Peyer's patch (tissue), 4 donors: Measurements from ENCODE around the gene UVSSA. TPM values are rescaled to one million over a fixed set of nuclear protein-coding genes. Genes with fewer than 3 reads are reported as not detected.

Source experiments
- DNase-seq, 3 donors: peaks; one replicate each; pipeline ENCODE4 v3.0.0-alpha.2; 2017 to 2019
- H3K27ac ChIP-seq, 4 donors: fragments of 200-600 bp; sonication (generic); one replicate each; pipeline ENCODE4 v1.5.1; 2016 to 2019
- H3K27me3 ChIP-seq, 2 donors: fragments of 200-600 bp; sonication (generic); one replicate each; pipeline ENCODE4 v1.5.1; 2019
- H3K36me3 ChIP-seq, 3 donors: fragments of 200-600 bp; sonication (generic); one replicate each; pipeline ENCODE4 v1.5.1; 2016 to 2019
- H3K4me1 ChIP-seq, 4 donors: fragments of 200-600 bp; sonication (generic); one replicate each; pipeline ENCODE4 v1.5.1; 2016 to 2019
- H3K4me3 ChIP-seq, 4 donors: fragments of 200-600 bp; sonication (generic); 1 replicate in 3 of 4; 2 replicates in 1 of 4; pipeline ENCODE4 v1.5.1; 2016 to 2019; ENCODE audit warnings: mild to moderate bottlenecking in 1 of 4
- H3K9me3 ChIP-seq, 4 donors: fragments of 200-600 bp; sonication (generic); one replicate each; pipeline ENCODE4 v1.5.1; 2016 to 2019; ENCODE audit warnings: mild to moderate bottlenecking in 1 of 4
- POLR2A ChIP-seq, 2 donors: fragments of 450-650 bp; IDR thresholded peaks; one replicate each; pipeline ENCODE4 v1.5.1; 2017; ENCODE audit warnings: antibody characterized with exemption in 2 of 2, mild to moderate bottlenecking in 2 of 2, moderate library complexity in 2 of 2
- total RNA-seq, 4 donors: library from RNA; depleted of rRNA; stranded (reverse); fragments of >200 nt; gene quantifications; one replicate each; pipeline ENCODE4 v1.1.0, GENCODE V29; 2016
- TF ChIP-seq, protein P1 (sequence below), 6 experiments: fragments of 450-650 bp in 4 of 6; fragments of 200-600 bp in 2 of 6; sonication (generic) in 1 of 6; IDR thresholded peaks; one replicate each; pipeline ENCODE4 v1.5.1; 2017 to 2019; ENCODE audit warnings: antibody characterized with exemption in 6 of 6, mild to moderate bottlenecking in 3 of 6, moderate library complexity in 1 of 6

UVSSA gene
- total RNA-seq, 4 donors from 2014 or later = 42.2 to 118 (median 77.7) TPM

DNA sequence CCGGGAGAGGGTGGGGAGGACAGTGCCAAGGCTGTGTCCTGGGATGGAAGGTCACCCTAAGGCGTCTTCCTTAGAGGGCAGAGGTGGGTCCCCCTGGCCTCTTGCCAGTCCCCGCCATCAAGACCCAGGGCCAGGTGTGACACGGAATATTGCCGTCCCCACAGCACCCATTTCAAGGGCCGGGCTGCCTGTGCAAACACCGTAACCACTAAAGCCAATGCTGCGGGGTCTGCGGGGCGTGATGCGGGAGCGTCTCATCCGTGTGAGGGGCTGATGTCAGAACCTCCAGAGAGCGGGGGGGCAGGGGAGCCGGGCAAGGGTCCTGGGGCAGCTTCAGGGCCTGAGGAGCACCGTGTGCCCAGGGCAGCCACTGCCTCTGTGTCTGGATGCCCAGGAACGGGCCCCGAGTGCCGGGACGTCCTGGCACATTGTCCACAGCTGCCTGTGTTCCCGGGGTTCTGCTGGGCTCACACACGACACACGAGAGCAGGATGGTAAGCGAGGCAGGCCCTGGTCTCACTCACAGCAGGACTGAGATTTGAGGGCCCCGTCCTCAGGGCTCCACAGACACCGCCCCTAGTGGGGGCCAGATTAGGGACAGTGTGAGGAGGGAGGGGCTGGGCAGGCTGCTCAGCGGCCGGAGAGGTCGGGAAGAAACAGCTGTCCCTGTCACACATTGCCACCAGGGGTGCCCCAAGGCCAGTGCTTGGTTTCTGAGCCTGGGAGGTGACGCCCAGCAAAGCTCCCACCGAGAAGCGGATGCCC is 30.0 kb downstream of the UVSSA start:
- Histone ChIP-seq H3K9me3 (no peaks in the 10 kb centered on the region), H3K4me1 (no peaks in the 10 kb centered on the region), H3K27ac (no peak overlapping the region), H3K36me3 (peaks cover 0 to 53% (median 0%) of the 10 kb centered on the region in 3 donors), H3K27me3 (no peaks in the 10 kb centered on the region), H3K4me3 (no peak overlapping the region)
- DNase-seq = peak in 1 of 3 donors; percentile 37
- TF ChIP-seq, protein P1, sequence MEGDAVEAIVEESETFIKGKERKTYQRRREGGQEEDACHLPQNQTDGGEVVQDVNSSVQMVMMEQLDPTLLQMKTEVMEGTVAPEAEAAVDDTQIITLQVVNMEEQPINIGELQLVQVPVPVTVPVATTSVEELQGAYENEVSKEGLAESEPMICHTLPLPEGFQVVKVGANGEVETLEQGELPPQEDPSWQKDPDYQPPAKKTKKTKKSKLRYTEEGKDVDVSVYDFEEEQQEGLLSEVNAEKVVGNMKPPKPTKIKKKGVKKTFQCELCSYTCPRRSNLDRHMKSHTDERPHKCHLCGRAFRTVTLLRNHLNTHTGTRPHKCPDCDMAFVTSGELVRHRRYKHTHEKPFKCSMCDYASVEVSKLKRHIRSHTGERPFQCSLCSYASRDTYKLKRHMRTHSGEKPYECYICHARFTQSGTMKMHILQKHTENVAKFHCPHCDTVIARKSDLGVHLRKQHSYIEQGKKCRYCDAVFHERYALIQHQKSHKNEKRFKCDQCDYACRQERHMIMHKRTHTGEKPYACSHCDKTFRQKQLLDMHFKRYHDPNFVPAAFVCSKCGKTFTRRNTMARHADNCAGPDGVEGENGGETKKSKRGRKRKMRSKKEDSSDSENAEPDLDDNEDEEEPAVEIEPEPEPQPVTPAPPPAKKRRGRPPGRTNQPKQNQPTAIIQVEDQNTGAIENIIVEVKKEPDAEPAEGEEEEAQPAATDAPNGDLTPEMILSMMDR (IDR thresholded peaks at IDR 0.05) = no peak
- no peak for TF ChIP-seq POLR2A (IDR thresholded peaks at IDR 0.05)

DNA sequence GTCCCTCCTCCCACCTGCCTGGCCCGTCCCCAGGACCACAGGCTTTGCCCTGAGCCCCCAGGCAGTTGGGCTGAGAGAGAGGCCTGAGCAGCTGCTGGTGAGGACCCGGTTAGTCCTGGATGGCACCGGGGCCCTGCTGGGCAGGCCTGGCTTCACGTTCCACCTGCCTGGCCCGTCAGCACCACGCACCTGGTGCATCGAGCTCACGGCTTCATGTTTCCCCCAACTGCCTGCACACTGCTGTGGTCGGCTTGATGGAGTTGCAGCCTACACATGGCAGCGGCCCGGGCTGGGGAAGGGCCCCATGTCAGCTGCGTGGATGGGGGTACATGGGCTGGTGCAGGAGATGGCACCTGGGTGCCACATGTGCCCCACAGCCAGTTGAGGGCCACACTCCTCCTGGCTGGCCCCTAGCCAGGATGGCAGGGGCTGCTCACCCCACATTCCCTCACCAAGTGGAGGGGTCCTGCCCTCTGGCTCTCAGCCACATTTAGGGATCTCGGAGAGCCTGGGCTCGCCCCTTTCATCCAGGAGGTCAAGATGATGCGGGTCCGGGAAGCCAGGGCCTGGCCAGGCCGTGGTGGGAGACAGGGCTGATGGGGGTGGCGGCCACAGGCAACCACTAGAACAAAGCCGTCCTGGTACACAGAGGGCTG is 30.7 kb downstream of the UVSSA start:
- peaks cover 0 to 53% (median 0%) of the 10 kb centered on the region in 3 donors for H3K36me3 ChIP-seq
- H3K9me3 ChIP-seq = no peaks in the 10 kb centered on the region
- DNase-seq = peak in 1 of 3 donors; percentile 38
- no peak overlapping the region for H3K27ac ChIP-seq
- TF ChIP-seq, protein P1 (IDR thresholded peaks at IDR 0.05) = no peak
- no peak for TF ChIP-seq POLR2A (IDR thresholded peaks at IDR 0.05)
- no peaks in the 10 kb centered on the region for H3K27me3 ChIP-seq
- no peaks in the 10 kb centered on the region for H3K4me1 ChIP-seq
- no peak overlapping the region for H3K4me3 ChIP-seq

DNA sequence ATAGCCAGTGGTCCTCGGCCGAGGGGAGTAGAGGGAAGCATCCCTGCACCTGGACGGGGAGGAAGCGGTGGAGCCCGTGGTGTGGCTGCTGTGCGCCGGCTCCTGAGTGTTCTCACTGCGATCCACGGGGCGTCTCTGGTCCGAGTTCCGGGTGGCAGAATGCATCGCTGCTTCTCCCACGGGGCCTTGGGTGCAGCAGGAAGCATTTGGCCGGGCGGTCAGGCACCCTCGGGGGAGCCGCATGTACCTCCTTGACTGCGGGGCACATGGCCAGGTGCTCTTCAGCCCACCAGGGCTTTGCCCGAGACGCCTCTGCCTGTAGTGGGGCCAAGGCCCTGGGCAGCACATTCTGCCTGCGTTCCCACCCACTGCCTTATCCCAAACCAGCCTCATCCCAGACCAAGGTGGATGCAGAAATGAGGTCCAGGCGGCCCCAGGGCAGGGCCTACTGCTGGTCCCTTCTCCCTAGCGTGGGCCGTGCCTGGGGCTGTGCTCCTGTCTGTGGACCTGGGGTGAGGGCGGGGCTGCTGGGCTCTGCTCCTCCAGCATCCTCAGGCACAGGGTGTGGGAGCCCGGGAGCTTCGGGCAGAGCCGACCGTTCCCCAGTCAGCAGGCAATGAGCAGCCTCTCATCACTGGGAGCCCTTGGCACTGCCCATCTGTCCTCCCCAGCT is 31.7 kb downstream of the UVSSA start:
- Histone ChIP-seq H3K27ac (no peak overlapping the region), H3K27me3 (no peaks in the 10 kb centered on the region), H3K4me3 (no peak overlapping the region), H3K4me1 (no peaks in the 10 kb centered on the region), H3K36me3 (peaks cover 0 to 52% (median 0%) of the 10 kb centered on the region in 3 donors), H3K9me3 (no peaks in the 10 kb centered on the region)
- no peak for TF ChIP-seq POLR2A (IDR thresholded peaks at IDR 0.05)
- TF ChIP-seq, protein P1 (IDR thresholded peaks at IDR 0.05) = no peak
- peak in 1 of 3 donors; percentile 34 for DNase-seq

DNA sequence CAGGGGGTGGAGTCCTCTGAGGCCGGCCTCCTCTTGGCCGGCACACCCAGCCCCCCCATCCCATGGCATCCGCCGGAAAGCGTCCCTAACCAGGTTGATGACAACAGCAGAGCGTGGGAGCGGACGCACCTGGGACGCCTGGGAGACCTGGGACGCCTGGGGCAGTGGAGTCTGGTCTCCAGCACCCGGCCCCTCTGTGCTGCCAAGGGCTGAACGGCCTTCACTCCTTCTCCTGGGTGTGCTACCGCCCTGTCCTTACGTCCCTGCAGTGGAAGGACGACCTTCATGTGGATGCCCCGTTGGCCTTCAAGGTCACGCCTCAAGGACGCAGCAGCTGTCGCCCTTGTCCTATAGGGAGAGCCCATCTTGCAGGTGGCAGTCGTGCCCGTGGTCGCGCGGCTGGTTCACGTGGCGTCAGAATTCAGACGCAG is 32.4 kb downstream of the UVSSA start:
- peaks cover 0 to 58% (median 0%) of the 10 kb centered on the region in 3 donors for H3K36me3 ChIP-seq
- no peaks in the 10 kb centered on the region for H3K27me3 ChIP-seq

DNA sequence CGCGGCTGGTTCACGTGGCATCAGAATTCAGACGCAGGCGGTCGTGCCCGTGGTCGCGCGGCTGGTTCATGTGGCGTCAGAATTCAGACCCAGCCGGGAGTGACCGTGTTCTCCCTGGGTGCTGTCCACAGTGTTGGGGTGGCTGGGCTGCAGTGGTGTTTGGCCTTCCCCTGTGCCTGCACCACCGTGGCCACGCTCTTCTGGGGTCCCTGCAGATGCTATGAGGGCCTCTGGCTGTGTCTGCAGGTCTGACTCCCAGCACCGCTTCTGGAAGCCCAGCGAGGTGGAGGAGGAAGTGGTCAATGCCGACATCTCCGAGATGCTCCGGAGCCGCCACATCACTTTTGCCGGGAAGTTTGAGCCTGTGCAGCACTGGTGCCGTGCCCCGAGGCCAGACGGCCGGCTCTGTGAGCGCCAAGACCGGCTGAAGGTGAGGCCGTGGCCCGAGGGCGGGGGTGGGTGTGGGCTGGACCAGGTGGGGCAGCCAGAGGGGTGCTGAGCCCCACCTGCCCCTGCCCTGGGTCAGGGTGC is 32.9 kb downstream of the UVSSA start:
- no peak for TF ChIP-seq POLR2A (IDR thresholded peaks at IDR 0.05)
- TF ChIP-seq, protein P1 (IDR thresholded peaks at IDR 0.05) = no peak
- Histone ChIP-seq H3K27me3 (no peaks in the 10 kb centered on the region), H3K36me3 (peaks cover 0 to 58% (median 0%) of the 10 kb centered on the region in 3 donors), H3K4me3 (no peak overlapping the region), H3K9me3 (no peaks in the 10 kb centered on the region), H3K27ac (no peak overlapping the region), H3K4me1 (no peaks in the 10 kb centered on the region)
- DNase-seq = peak in 1 of 3 donors; percentile 33

More for the DNA sequence above, 32.4 kb downstream of the UVSSA start:
- TF ChIP-seq, protein P1 (IDR thresholded peaks at IDR 0.05) = no peak
- TF ChIP-seq POLR2A (IDR thresholded peaks at IDR 0.05) = no peak
- no peak overlapping the region for H3K4me3 ChIP-seq
- DNase-seq = no peak
- no peaks in the 10 kb centered on the region for H3K4me1 ChIP-seq
- no peaks in the 10 kb centered on the region for H3K9me3 ChIP-seq
- H3K27ac ChIP-seq = no peak overlapping the region
